NCI-H1105 (cell line): ENCODE measurements around the gene CELF5.
"Not testable (repeated sequence)": the region's sequence is repeated elsewhere in the genome, so short reads cannot be mapped to it uniquely, and the experiment has no call there.

Experiments used
- DNase-seq: peaks from one replicate; lab custom pipeline; 2025; lab: John Stamatoyannopoulos, UW

CELF5 gene

DNA sequence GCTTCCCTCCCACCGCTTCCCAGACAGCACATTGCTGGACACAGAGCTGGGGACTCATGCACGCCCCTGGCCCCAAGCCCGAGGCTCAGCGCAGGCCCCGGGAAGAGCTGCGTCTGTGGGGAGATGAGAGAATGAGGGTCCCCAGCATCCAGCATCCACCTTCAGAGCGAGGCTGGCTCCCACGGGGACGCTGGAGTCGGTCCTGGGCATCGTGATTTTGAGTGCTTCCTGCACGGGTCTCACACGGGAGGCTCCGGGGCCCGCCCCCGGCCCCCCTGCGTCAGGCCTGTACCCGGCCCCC lies 34.0 kb upstream of the CELF5 start:
- DNase-seq: no peak

GRCh38 chr19:3190921-3191805 lies 33.3 kb upstream of the CELF5 start:
- DNase-seq: no peak

- not testable (repeated sequence) for DNase-seq
Measured at GRCh38 chr19:3191806-3192104, 32.7 kb upstream of the CELF5 start.

DNA sequence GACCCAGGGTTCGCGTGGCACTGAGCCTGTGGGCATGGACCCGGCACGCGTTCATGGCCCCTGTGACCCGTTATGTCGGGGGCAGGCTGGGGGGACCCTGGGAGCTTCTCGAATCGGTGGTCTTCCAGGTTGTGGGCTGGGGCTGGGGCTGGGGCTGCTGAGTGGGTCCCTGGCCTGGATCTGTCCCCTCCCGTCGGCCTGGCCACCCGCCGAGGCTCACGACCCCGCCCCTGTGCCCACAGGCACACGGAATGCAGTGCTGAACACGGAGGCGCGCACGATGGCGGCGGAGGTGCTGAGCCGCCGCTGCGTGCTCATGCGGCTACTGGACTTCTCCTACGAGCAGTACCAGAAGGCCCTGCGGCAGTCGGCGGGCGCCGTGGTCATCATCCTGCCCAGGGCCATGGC lies 32.2 kb upstream of the CELF5 start:
- DNase-seq: no peak

- no peak for DNase-seq
Measured at GRCh38 chr19:3192684-3193083, 31.8 kb upstream of the CELF5 start.

- no peak for DNase-seq
Measured at GRCh38 chr19:3193256-3194105, 31.0 kb upstream of the CELF5 start.

GRCh38 chr19:3194106-3195087 lies 30.1 kb upstream of the CELF5 start:
- no peak for DNase-seq

GRCh38 chr19:3196064-3196932 lies 28.2 kb upstream of the CELF5 start:
- DNase-seq: no peak

GRCh38 chr19:3196933-3197205 lies 27.6 kb upstream of the CELF5 start:
- no peak for DNase-seq

- DNase-seq: no peak
Measured at GRCh38 chr19:3198901-3199700, 25.4 kb upstream of the CELF5 start.

- no peak for DNase-seq
Measured at GRCh38 chr19:3201072-3201700, 23.3 kb upstream of the CELF5 start.

GRCh38 chr19:3201911-3202310 lies 22.6 kb upstream of the CELF5 start:
- DNase-seq: no peak

DNA sequence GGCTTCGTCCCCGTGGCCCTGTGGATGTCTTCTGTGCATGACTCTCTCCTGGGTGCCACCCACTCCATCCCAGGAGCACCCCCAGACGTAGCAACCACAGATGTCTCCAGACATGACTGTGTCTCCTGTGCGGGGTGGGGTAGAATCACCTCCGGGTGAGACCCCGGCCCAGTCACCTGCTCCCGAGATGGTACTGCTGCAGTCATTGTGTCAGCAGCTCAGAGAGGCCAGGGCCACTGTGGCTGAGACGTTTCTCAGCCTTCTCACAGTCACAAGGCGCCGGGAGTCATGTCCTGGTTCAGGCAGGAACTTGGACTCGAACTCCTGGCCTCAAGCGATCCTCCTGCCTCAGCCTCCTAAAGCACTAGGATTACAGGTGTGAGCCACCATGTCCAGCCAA lies 22.1 kb upstream of the CELF5 start:
- DNase-seq: no peak

DNA sequence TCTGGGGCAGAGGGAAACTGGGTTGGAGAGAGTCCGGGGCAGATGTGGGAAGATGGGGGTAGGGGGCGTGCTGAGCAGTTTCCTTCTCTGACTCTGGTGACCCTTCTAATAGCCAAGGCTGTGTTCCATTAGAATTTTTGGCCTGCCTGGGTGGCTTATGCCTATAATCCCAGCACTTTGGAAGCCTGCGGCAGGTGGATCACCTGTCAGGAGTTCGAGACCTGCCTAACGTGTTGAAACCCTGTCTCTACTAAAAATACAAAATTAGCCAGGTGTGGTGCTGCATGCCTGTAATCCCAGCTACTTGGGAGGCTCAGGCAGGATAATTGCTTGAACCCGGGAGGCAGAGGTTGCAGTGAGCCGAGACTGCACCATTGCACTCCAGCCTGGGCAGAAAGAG lies 21.6 kb upstream of the CELF5 start:
- DNase-seq: not testable (repeated sequence)

DNA sequence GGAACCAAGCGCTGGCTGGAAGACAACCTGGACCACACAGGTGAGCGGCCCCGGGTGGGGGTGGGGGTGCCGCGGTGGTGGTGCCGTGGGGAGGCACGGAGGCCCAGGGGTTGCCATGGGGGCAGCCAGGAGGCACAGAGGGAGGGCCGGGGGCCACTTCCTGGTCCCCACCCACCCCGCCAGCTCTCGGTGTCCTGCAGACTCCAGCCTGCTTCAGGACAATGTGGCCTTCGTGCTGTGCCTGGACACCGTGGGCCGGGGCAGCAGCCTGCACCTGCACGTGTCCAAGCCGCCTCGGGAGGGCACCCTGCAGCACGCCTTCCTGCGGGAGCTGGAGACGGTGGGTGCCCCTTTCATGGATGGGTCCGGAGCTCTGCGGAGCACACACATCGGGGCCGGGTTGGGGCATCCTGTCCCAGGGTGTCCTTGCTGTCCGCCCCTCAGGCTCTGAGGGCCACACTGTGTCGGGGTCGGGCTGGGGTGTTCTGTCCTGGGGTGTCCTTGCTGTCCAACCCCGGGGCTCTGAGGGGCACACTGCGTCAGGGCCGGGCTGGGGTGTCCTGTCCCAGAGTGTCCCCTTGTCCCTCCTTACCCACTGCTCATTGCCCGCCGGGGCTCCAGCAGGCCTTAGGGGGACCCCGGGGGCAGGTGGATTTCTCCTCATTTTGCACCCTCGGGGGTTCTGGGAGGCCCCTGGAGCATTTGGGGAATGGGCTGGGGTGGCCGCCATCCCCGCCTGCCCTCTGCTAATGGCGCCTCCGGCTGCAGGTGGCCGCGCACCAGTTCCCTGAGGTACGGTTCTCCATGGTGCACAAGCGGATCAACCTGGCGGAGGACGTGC lies 20.4 kb upstream of the CELF5 start:
- DNase-seq: no peak

DNA sequence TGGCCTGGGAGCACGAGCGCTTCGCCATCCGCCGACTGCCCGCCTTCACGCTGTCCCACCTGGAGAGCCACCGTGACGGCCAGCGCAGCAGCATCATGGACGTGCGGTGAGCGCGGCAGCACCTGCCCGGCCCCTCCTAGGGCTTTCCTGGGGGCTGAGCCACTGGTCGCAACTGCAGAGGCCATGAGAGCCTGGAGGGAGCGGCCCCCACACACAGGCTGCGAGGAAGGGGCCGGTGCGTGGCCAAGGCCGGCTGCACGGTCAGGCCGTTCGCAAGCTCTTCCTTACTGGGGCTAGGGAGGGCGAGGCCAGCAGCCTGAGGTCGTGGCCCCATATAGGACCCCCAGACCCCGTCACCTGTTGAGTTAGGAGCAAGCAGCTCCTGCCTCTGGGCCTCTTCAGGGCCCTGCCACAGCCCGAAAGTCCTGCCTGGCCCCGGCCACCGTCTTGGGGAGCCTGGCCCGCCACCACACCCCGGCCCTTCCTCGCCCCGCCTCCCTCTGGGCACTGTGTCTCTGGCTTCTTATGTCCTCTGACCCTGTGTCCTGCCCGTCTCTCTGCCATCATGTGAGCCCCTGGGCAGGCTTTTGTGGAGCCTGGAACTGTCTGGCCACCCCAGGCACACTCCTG lies 19.7 kb upstream of the CELF5 start:
- DNase-seq: no peak

- DNase-seq: no peak
Measured at GRCh38 chr19:3206216-3206953, 18.1 kb upstream of the CELF5 start.
